NCI-H82 treated with DMSO at 0.1 percent for 48 hours (cell line): ENCODE results near the gene CEP295NL.
"Not testable (repeated sequence)": the region's sequence is repeated elsewhere in the genome, so short reads cannot be mapped to it uniquely, and the experiment has no call there.

ENCODE experiments used
- DNase-seq: peaks from one replicate; lab custom pipeline; 2025; ENCODE audit not compliant: unreplicated experiment; lab: John Stamatoyannopoulos, UW

CEP295NL gene, protein sequence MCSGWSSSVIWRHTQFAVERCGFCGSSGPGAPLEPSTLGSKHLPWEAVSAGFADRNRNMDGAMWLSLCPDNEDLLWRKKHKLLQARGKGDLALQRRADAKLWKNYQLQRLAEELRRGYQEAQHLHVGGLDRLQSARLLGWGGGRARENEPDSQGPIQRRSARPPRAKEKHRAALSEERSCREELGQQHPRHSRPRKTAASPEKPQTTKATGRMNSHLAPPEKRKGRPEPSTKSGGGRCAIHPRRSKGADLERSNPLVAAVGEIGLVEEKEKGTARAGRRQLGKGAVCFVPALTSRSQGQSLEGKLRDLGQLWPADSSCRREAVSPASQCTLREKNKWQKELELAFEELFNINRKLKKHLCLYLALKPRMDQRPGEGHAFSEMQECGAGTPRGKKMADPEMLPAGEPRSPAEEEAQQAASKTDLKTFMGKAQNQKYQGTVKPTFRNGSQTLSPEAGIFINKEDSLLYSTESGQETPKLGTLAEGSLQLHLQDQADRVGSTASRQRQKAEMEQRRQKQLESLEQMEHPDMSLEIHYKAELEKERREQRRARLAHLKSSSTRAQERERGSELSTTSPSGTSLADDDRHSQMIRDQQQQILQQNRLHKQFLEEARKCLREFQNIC

DNA sequence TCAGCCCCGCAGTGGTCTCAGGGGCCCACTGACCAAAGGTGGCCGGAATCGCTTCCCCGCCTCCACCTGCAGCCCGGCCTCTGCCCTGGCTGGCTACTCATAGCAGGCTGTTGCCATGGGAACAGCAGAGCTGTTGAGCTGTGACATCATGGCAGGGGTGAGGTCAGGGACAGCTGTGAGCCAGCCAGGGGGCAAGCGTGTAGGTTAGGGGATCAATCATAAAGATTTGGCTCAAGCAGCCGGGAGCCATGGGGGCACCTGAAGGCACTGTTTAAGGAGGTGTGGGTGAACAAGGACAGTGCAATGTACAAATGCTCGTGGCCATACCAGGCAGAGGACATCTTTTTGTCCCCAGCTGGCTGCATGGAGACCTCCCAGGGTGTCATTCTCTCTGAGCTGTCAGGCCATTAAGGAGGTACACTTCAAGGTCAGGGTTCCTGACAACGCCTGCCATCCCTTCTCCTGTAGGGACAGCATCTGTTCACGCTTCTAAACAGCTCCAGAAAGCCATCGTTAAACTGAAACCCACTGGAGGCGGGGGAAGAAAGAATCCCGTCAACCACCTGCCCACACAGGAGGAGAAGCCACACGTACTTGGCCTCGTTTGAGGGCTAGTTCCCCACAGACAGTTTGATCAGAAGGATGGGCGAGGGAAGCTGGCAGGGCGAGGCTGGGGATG is at the start of gene CEP295NL:
TSS of gene CEP295NL (minus strand) at position 101 of the 679 bp plus-strand sequence. CDS start 1,373 bp downstream, outside the sequence.
- DNase-seq = no peak

DNA sequence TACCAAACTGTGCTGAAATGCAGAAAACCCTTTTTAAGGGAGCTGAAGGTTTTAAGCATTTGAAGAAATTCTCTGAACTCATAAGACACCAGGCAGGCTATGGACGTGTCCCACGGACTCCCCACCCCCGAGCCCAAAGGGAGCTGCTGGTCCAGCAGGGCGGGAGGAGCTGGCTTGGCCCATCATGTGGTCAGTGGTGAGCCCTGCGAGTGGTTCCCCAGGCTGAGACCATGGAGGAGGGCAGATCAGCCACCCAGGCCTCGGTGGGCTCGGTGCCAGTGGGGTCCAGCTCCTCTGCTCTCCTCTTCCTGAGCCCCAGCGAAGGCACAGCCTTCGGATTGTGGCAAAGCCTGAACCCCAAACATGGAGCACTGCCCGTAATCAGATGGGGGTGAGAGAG is 49.7 kb upstream of the CEP295NL start:
- no peak for DNase-seq

DNA sequence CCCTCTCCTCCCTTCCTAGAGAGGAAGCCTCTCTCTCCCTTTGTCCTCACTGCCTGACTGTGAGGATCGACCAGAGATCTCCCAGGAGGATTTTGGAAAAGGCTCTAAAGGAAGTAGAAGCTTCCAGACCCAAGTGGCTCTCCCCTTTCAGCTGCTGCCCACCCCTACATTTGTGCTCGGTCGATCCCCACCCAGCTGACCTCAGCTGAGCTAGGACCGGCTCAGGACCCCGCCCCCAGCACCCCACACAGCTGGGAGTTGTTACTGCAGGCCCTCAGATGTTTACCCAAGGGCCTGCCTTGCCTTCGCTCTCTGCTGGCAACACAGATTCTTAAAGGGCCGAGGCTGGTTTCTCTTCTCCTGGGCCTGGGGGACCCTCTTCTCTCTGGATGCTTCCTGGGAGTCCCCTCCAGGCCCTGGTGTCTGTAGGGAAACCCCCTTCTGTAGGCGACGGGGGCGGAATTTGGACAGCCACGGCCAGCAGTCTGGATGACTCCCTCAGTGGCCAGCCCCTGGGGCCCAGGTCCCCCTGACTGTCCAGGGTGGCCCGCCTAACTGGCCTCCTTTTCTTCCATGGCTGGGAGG is 49.1 kb upstream of the CEP295NL start:
- no peak for DNase-seq

DNA sequence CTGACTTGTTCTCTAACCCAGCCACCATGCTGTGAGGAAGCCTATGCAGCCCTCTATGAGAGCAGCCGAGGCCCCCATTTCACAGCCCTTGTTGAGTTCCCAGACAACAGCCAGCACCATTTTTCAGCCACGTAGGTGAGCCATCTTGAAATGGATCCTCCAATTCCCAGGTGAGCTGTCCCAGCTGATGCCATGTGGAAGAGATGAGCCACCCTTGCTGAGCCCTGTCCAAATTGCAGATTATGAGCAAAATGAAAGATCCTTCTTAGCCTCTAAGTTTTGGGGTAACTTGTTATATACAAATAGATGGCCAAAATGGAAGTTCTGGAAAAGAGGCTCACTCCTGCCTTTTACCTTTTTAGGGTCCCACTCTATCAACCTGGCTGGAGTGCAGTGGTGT is 47.9 kb upstream of the CEP295NL start:
- no peak for DNase-seq

DNA sequence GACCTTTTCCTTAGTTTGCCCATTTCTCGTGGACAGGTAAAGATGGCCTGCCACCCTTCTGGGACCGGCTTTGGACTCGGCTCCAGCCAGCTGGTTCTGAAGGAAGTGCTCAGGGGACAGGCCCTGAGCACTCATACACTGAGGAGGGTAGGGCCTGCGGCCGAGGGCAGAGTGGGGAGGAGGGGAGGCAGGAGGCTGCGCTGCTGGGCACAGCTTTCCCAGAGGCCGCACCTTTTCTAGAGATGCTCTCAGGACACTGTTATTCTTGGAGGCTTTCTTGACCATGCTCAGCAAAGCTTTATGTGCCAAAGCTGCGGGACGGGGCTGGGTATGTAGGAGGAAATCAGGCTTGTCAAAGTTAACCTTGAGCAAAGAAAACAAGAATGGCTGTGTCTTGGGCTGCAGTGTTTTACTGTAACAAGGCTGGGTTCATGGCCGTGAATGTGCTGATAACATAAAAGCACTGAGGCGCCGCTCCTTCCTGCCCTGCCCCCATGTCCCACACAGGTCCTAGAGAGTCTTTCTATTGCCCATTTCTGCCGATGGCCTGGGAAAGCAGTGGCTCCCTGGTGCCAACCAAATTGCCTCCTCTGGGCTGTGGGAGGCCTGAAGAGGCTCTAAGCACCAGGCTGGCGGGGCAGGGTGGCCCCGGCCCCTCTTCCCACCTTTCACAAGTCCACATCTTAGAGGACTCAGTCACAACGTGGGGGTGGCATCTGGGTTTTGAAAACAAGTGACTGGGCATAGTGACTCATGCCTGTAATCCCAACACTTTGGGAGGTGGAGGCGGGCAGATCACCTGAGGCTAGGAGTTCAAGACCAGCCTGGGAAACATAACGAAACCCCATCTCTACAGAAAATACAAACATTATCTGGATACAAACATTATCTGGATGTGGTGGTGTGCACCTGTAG is 44.5 kb upstream of the CEP295NL start:
- no peak for DNase-seq

DNA sequence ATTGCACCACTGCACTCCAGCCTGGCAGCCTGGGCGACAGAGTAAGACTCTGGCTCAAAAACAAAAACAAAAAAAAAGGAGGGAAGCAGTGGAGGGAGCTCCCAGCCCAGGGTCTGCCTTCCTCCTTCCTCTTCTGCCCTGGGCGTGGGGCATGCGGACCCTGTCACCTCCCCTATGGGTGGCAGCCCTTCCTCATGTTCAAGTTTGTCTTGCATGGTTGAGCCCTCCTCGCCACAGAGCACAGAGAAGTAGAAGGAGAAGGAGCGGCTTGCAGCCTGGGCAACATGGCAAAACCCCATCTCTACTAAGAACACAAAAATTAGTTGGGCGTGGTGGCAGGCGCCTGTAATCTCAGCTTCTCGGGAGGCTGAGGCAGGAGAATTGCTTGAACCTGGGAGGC is 43.6 kb upstream of the CEP295NL start:
- DNase-seq = no peak

DNA sequence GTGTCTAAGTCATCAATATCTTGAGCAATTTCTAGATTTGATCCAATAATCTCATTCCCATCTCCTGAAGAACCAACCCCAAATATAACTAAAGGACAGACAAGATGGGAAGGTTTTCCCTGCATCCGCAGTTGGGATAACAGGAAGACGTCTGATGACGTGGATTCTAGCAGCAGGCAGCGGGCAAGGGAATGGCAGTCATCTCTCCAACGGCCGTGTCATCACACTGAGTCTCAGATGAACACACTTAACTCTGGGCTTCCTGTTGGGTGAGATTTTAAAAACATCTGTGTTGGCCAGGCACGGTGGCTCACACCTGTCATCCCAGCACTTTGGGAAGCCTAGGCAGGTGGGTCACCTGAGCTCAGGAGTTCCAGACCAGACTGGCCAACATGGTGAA is 43.1 kb upstream of the CEP295NL start:
- DNase-seq = no peak

DNA sequence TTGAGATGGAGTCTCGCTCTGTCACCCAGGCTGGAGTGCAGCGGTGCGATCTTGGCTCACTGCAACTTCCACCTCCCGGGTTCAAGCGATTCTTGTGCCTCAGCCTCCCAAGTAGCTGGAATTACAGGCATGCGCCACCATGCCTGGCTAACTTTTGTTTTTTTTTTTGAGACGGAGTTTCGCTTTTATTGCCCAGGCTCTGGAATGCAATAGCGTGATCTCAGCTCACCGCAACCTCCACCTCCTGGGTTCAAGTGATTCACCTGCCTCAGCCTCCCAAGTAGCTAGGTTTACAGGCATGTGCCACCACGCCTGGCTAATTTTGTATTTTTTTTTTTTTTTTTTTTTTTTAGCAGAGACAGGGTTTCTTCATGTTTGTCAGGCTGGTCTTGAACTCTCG is 42.5 kb upstream of the CEP295NL start:
- not testable (repeated sequence) for DNase-seq

DNA sequence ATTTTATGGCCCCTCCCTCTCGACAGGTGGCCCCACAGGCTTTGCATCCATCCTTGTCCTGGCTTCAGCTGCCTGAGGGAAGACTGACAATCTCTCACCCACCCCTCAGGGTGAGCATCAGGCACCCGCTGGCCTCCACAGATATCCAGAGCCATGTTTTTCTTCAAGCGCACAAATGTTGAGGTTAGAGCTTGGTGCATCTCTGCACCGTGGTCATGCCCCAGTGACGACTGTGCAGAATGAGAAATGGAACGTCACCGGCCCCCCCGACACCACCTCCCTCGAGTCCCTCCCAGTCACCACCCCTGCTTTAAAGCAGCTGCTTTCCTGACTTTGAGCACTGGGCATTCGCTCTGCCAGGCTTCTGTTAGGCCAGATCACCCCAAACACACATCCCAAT is 42.0 kb upstream of the CEP295NL start:
- no peak for DNase-seq

DNA sequence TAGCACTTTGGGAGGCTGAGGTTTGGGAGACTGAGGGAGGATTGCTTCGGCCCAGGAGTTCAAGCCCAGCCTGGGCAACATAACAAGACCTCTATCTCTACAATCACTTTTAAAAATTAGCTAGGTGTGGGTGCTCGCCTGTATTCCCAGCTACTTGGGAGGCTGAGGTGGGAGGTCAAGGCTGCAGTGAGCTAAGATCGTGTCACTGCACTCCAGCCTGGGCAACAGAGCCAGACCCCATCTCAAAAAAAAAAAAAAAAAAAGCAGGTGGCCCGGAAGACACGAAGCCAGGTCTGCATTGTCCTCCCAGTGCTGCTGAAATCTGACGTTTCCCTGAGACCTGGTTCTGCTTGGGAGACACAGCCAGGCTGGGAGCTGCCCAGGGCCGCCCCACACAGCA is 41.0 kb upstream of the CEP295NL start:
- DNase-seq = no peak

DNA sequence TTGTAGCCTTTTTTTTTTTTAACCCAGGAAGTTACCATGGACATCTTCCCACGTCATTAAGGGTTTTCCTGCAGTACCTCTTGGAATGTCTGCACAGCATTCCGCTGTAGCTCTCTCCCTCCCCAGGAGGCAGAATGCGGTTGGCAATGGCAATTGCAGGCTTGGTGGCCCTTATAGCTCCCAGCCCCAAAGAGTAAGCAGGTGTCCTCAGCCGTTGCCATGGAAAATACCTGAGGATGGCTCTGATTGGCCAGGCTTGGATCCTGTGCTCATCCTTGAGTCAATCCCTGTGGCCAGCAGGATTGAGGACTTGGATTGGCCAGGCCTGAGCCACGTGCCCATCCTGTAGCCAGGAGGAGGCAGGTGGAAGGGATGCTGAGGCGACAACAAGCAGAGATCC is 37.7 kb upstream of the CEP295NL start:
- no peak for DNase-seq

DNA sequence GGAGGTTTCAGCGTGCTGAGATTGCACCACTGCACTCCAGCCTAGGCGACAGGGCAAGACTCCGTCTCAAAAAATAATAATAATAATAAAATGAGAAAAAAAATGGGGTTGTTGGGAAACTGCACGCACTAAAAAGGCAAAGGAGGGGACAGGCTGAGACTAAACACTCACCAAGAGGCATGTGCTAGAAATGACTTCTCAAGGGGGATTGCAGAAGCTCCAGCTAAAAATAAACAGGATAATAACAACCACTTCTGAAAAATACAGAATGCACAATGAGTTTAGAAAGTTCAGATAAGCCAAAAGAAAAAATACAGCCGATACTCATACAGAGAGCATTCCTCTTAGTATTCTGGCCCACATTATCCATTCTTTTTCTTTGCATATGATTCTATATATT is 37.3 kb upstream of the CEP295NL start:
- no peak for DNase-seq

DNA sequence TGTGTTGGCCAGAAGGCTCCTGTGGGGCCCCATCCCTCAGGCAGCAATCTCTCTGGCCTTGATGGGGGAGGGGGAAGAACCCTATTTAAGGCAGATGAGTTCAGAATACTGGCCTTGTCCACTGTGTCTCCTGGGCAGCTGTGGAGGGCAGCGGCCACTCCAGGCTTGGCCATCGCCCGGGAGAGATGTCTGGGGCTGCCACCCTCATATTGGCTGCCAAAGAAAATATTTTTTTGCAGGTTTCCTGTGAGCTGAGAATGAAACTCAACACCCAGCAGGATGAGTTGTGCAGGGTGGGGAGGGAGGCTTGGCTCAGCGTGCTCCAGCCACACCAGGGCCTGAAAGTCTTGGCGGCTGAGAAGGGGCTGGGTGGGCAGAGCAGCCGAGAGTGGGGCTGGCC is 36.6 kb upstream of the CEP295NL start:
- DNase-seq = no peak

DNA sequence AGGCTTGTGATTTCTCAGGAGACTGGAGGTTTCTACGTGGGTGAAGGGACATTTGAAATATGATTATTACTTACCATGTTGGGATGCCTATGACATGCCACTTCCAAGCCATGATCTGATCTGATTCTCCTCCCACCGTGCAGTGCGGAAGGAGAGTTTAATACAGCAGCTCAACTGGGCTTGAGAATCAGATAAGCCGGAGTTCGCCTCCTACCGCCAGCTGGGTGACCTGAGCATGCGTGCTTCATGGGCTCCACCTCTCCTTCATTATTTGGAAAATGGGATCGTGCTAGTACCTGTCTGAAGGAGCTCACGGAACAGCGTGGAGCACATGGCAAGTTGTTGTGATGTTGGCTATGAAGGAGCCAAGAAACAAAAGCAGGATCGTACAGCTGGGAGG is 34.6 kb upstream of the CEP295NL start:
- no peak for DNase-seq

DNA sequence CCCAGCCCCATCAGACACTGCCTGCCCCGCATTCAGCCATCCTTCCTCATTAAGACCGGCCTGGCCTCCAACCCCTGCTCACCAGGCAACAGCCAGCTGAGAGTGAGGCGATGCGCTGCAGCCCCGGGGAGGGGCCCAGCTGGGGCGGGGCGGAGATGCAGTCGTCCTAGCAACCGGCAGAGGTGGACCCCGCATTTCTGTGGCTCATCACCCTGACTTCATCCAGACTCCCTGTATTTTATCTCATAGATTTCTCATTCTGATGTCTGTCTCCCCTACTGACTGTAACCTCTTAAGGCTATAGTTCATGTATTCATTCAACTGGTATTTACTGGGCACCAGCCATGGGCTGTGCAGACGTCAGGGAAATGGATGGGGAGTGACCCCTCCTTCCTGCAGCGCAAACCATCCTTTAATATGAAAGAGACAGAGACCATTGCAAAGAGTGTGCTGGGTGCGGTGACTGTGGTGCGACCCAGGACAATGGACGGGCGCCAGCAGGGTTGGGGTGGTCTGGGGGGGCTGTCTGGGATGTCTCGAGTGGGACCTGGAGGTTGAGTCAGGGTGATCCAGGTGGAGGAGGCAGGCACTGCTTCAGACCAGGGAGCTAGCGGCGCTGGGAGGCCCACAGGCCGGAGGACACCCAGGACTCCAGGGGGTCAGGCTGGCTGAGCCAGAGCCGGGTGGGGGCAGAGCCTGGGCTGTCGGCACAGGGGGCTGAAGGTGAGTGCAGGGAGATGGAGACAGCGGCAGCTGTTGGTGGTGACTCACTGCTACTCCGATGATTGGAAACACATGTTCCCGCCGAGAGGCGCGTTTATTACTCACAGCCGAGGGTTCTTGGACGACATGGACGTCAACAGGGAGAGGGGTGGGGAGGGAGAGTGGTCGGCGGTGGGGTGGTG is 32.7 kb upstream of the CEP295NL start:
- no peak for DNase-seq

DNA sequence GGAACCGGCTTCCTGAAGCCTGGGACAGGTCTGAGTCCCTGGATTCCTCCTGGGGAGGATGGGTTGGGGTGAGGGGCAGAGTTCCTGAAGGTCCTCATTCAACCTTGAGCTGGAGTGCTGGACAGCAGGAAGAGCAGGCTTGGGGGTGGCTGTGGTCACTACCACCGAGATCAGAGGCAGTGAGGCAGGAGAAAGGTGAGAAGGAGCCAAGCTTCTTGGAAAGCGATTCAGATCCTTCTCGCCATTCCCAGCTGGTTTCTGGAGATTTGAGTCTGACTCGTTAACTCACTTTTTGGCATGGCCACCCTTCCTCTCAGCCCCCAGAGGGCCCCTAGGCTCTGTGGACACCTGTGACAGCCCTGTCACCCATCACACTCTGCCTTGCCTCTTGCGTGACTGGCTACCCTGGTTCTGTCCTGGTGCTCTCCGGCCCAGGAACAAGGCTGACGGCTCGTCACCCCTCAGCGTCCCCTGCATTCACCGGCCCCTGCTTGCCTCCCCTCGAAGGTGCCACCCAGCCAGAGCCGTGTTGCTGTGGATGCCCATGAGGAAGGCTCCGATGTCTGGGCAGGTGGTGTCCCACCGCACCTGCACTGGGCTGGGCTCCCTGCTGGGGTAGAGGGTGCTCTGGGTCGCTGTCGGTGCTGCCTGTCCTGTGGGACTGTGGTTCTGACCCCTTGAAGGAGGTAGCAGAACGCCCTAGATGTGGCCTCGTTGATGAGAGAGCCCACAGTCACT is 31.8 kb upstream of the CEP295NL start:
- no peak for DNase-seq

DNA sequence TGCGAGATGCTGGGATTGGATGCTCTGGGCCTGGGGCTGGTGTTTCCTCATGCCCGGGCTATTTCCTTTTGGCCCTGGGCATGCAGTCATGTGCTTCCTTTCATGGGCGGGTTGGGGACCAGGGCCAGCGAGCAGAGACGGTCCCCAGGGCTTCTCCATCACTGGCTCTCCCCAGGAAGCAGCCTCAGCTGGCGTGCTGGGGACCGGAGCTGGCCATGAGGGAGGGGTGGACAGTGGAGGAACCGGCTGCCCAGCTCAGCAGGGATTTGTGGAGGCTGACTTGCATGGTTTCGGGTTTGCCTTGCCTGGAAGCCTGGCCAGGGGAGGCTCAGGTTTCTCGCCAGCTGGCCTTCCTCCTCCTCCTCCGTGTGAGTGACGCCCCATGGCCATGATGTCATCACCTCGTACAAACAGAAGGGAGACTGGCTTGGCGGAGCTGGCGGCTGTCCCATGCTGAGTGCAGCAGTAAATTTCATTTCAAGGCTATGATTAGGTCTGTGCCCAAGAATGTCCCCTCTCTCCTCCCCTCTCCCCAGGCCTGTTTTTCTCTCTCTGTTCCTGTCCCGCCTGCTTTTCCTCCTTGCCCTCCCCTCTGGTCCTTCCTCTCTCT is 31.1 kb upstream of the CEP295NL start:
- DNase-seq = peak; percentile 16
